ENCODE results near the gene ASB16. TPM values are rescaled to one million over a fixed set of nuclear protein-coding genes. Genes with fewer than 3 reads are reported as not detected.
"Not testable (repeated sequence)": the region's sequence is repeated elsewhere in the genome, so short reads cannot be mapped to it uniquely, and the experiment has no call there.

The ASB16 gene
- polyA plus RNA-seq (ENCODE audit: insufficient read depth in 1 of 5, insufficient read length in 5 of 5, low replicate concordance in 1 of 5), result 1 to 10 TPM; 2.7 to 3.6 (median 2.7) TPM
- long read RNA-seq, donor 1, partial matches to known transcripts, result 7 of 7 reads
- long read RNA-seq, donor 1, other reads (novel, unspliced or antisense), result 0 of 7 reads
- long read RNA-seq, donor 2, partial matches to known transcripts, result 0 of 1 reads
- long read RNA-seq, donor 2, other reads (novel, unspliced or antisense), result 0 of 1 reads
- long read RNA-seq, donor 3, result 0 reads
- long read RNA-seq, donor 4, result 0 reads
- long read RNA-seq, donor 5, result 0 reads
- long read RNA-seq, donor 6, result 0 reads
- long read RNA-seq, donor 7, result 0 reads
- long read RNA-seq, donor 8, result 0 reads

GRCh38 chr17:44170499-44171201 lies at the start of gene ASB16:
TSS of gene ASB16 (plus strand) at chr17:44170704. CDS start at chr17:44170790, 86 bp downstream.
- no peak for DNase-seq

GRCh38 chr17:44120851-44121605 lies 49.5 kb upstream of the ASB16 start:
- DNase-seq, result no peak

GRCh38 chr17:44121997-44122815 lies 48.3 kb upstream of the ASB16 start:
- DNase-seq, result no peak

- no peak for DNase-seq
These were observed 47.6 kb upstream of the ASB16 start for GRCh38 chr17:44122816-44123355.

- DNase-seq, result peak; percentile 96
These were observed 47.0 kb upstream of the ASB16 start, which contains the start of gene HDAC5 for GRCh38 chr17:44123356-44124117. TSS of gene HDAC5 (minus strand) at chr17:44123641. CDS start at chr17:44117515, 6,126 bp downstream.

- DNase-seq, result no peak
These were observed 46.4 kb upstream of the ASB16 start for GRCh38 chr17:44124118-44124438.

GRCh38 chr17:44128383-44128782 lies 42.1 kb upstream of the ASB16 start:
- DNase-seq, result no peak

- DNase-seq, result no peak
These were observed 39.7 kb upstream of the ASB16 start for GRCh38 chr17:44130693-44131349.

GRCh38 chr17:44131372-44131771 lies 39.1 kb upstream of the ASB16 start:
- DNase-seq, result not testable (repeated sequence)

GRCh38 chr17:44132275-44132821 lies 38.2 kb upstream of the ASB16 start:
- no peak for DNase-seq

GRCh38 chr17:44133918-44134476 lies 36.5 kb upstream of the ASB16 start:
- DNase-seq, result no peak

- no peak for DNase-seq
These were observed 35.5 kb upstream of the ASB16 start for GRCh38 chr17:44134752-44135568.

- DNase-seq, result peak in 1 of 2 donors; percentile 51
These were observed 32.4 kb upstream of the ASB16 start for GRCh38 chr17:44137891-44138709.

- DNase-seq, result not testable (repeated sequence)
These were observed 26.6 kb upstream of the ASB16 start for GRCh38 chr17:44143921-44144320.

GRCh38 chr17:44144966-44145739 lies 25.4 kb upstream of the ASB16 start:
- no peak for DNase-seq

Data from right lung (tissue), 10 donors.